HG03571 (cell line): ENCODE measurements around the gene SORCS2.

Experiments used
- ATAC-seq: cut with Tn5 transposase; IDR thresholded peaks from one replicate; pipeline ENCODE4 v1.9.1; 2021; ENCODE audit not compliant: unreplicated experiment

SORCS2 gene

GRCh38 chr4:7733801-7734650 is 541.7 kb downstream of the SORCS2 start:
- no peak for ATAC-seq

- no peak for ATAC-seq
Measured at GRCh38 chr4:7734651-7735260, 542.4 kb downstream of the SORCS2 start.

GRCh38 chr4:7735395-7735794 is 543.1 kb downstream of the SORCS2 start:
- ATAC-seq, result no peak

GRCh38 chr4:7735961-7736360 is 543.6 kb downstream of the SORCS2 start:
- no peak for ATAC-seq

- no peak for ATAC-seq
Measured at GRCh38 chr4:7736436-7737267, 544.3 kb downstream of the SORCS2 start.

- no peak for ATAC-seq
Measured at GRCh38 chr4:7737268-7737645, 544.9 kb downstream of the SORCS2 start.

- ATAC-seq, result no peak
Measured at GRCh38 chr4:7737752-7738457, 545.6 kb downstream of the SORCS2 start.

- ATAC-seq, result no peak
Measured at GRCh38 chr4:7738458-7739076, 546.2 kb downstream of the SORCS2 start.

- ATAC-seq, result no peak
Measured at GRCh38 chr4:7739077-7739917, 547.0 kb downstream of the SORCS2 start.

GRCh38 chr4:7739918-7740865 is 547.9 kb downstream of the SORCS2 start:
- no peak for ATAC-seq

- no peak for ATAC-seq
Measured at GRCh38 chr4:7740866-7741525, 548.7 kb downstream of the SORCS2 start.

GRCh38 chr4:7741946-7742806 is 549.8 kb downstream of the SORCS2 start:
- no peak for ATAC-seq

GRCh38 chr4:7742807-7743280 is 550.5 kb downstream of the SORCS2 start:
- ATAC-seq, result no peak

GRCh38 chr4:7744142-7744804 is 551.9 kb downstream of the SORCS2 start:
- no peak for ATAC-seq

GRCh38 chr4:7745301-7745885 is 553.1 kb downstream of the SORCS2 start:
- no peak for ATAC-seq
